ENCODE measurements around the gene PNPLA5. TPM values are rescaled to one million over a fixed set of nuclear protein-coding genes. Genes with fewer than 3 reads are reported as not detected.

The PNPLA5 gene
- total and polyA plus RNA-seq, 2 of the 8 experiments (the other 6 are each of a cell fraction or from before 2014, with no cell fraction given): 3.9 to 6.8 TPM

DNA sequence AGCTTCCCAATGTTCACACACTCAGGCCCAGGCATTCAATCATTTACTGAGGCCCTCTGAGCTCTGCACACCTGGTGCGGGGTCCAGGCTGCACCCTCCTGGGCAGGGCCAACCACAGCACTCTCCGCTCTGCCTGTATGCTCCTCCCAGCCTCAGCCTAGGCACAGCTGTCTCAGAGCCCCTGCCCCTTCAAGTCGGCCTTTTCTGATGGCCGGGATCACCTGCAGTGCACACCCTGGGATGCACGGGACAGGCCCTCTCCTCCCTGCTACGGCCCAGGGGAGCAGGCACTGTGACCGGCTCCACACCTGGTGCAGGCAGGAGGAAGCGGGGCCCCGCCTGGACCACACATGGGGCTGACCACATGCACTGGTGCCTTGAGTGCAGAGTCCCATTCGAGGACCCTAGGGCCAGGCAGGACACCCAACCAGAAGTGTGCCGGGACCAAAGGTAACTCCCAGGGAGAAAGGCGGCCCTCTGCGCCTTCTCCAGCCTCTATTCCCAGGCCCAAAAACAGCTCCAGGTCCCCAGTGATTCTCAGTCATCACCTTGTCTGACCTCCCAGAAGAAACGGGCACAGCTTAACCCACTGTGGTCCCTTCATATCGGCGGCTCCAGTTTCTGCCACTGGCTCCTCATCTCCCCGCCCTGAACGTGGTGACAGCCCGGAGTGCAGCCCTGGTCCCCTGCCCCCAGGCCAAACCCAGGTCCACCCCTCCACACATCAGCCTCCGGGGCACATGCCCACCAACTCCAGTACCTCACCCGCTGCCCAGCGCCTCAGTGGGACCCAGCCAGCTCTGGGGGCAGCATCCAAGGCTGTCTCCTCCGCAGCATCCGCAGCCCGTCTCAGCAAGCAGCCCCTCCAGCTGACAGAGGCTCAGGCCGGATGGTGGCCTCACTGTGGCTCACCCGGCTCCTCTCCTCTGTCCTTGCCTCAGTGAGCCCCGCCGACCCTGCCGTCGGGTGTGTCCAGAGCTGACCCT lies 47.0 kb downstream of the PNPLA5 start (continued):
- TF ChIP-seq TAF1 (IDR thresholded peaks at IDR 0.05; ENCODE audit: low read depth, low read length): no peak
- TF ChIP-seq SP4 (IDR thresholded peaks at IDR 0.05; ENCODE audit: low read length): no peak
- TF ChIP-seq, protein P1, sequence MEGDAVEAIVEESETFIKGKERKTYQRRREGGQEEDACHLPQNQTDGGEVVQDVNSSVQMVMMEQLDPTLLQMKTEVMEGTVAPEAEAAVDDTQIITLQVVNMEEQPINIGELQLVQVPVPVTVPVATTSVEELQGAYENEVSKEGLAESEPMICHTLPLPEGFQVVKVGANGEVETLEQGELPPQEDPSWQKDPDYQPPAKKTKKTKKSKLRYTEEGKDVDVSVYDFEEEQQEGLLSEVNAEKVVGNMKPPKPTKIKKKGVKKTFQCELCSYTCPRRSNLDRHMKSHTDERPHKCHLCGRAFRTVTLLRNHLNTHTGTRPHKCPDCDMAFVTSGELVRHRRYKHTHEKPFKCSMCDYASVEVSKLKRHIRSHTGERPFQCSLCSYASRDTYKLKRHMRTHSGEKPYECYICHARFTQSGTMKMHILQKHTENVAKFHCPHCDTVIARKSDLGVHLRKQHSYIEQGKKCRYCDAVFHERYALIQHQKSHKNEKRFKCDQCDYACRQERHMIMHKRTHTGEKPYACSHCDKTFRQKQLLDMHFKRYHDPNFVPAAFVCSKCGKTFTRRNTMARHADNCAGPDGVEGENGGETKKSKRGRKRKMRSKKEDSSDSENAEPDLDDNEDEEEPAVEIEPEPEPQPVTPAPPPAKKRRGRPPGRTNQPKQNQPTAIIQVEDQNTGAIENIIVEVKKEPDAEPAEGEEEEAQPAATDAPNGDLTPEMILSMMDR (IDR thresholded peaks at IDR 0.05; ENCODE audit: control extremely low read depth in 1 of 3, insufficient read depth in 1 of 3, low read depth in 1 of 3, low read length in 3 of 3): no peak
- no peak for TF ChIP-seq BACH1 (IDR thresholded peaks at IDR 0.05; ENCODE audit: low read length)
- TF ChIP-seq EZH2 (IDR thresholded peaks at IDR 0.05; ENCODE audit: low read depth, low read length, severe bottlenecking): no peak
